ENCODE data around the gene OR4K2. TPM values are rescaled to one million over a fixed set of nuclear protein-coding genes. Genes with fewer than 3 reads are reported as not detected.

OR4K2 gene
- total and polyA plus RNA-seq, 2 donors (not counting 3 experiments of a cell fraction or from before 2014, with no cell fraction given), result not detected

GRCh38 chr14:19902409-19902808 lies 27.5 kb downstream of the OR4K2 start:
- ChIA-PET CTCF (no interaction called here), POLR2A (no interaction called here)
- Histone ChIP-seq H3K27me3 (ENCODE audit: control insufficient read depth in 2 of 2, insufficient read depth in 2 of 2, low read length in 2 of 2) (no peaks in the 10 kb centered on the region), H3K4me3 (replicated peaks in 1 of 3; ENCODE audit: insufficient read depth in 1 of 3, low read depth in 1 of 3, low read length in 3 of 3) (no peak overlapping the region), H3K27ac (ENCODE audit: insufficient read depth, low read depth, low read length) (no peak overlapping the region), H3K4me1 (ENCODE audit: control insufficient read depth, extremely low read depth, insufficient read depth, low read length) (no peaks in the 10 kb centered on the region), H3K9ac (replicated peaks; ENCODE audit: extremely low read depth, insufficient read depth, low read length) (no peak overlapping the region), H4K20me1 (replicated peaks; ENCODE audit: control insufficient read depth, extremely low read depth, insufficient read depth, low read length) (no peaks in the 10 kb centered on the region), H3K36me3 (ENCODE audit: control insufficient read depth in 2 of 2, extremely low read depth in 1 of 2, insufficient read depth in 2 of 2, low read length in 2 of 2) (no peaks in the 10 kb centered on the region), H2AFZ (ENCODE audit: low read depth, low read length) (no peak overlapping the region), H3K9me3 (replicated peaks; ENCODE audit: control insufficient read depth, insufficient read depth, low read length) (peaks cover 7% of the 10 kb centered on the region), H3K79me2 (ENCODE audit: control insufficient read depth, insufficient read depth, low read length) (no peaks in the 10 kb centered on the region), H3K9me1 (replicated peaks; ENCODE audit: control insufficient read depth, extremely low read depth, insufficient read depth, low read length) (no peaks in the 10 kb centered on the region), H3K4me2 (ENCODE audit: insufficient read depth, low read length) (no peak overlapping the region)
- TF ChIP-seq POLR2AphosphoS5 (IDR thresholded peaks at IDR 0.05; ENCODE audit: insufficient read depth, low read depth, low read length) (no peak), JUN (IDR thresholded peaks at IDR 0.05; ENCODE audit: borderline replicate concordance, insufficient read depth, insufficient read length, low read depth) (no peak), MYC (IDR thresholded peaks at IDR 0.05; ENCODE audit: low read depth, low read length) (no peak), EZH2 (IDR thresholded peaks at IDR 0.05; ENCODE audit: borderline replicate concordance, low read depth, low read length, severe bottlenecking) (no peak), GATA2 (IDR thresholded peaks at IDR 0.05; ENCODE audit: insufficient read depth, insufficient read length, low read depth, low read length) (no peak), POLR2A (IDR thresholded peaks at IDR 0.05; ENCODE audit: low read depth, low read length) (no peak), MAX (IDR thresholded peaks at IDR 0.05; ENCODE audit: insufficient read depth, insufficient read length) (no peak), CTCF (IDR thresholded peaks at IDR 0.05; ENCODE audit: extremely low read depth in 1 of 2, insufficient read depth in 1 of 2, low read depth in 1 of 2, low read length in 2 of 2) (no peak), FOS (IDR thresholded peaks at IDR 0.05; ENCODE audit: borderline replicate concordance, insufficient read depth, low read length) (no peak)
- dilution Hi-C loops (cut with MboI; ENCODE audit: extremely low pct_ligation_motif_present, low sequenced_read_pairs), result no loop called here
- intact Hi-C loops (cut with micrococcal nuclease), result no loop called here
- FAIRE-seq, result no peak
- no TSS peak for BruUV-seq (replicated peaks)
- DNase-seq (ENCODE audit: low read depth, low spot score), result no peak

Data from endothelial cell of umbilical vein (primary cell).